ENCODE data around the gene PHF13.

GRCh38 chr1:6569033-6569432 is 44.5 kb upstream of the PHF13 start:
- TF ChIP-seq CTCF (IDR thresholded peaks at IDR 0.05; ENCODE audit: extremely low read depth in 1 of 2, insufficient read depth in 1 of 2, low read depth in 1 of 2, low read length in 2 of 2) = no peak
- TF ChIP-seq POLR2AphosphoS5 (IDR thresholded peaks at IDR 0.05; ENCODE audit: insufficient read depth, low read depth, low read length) = no peak
